PC-9 (cell line): ENCODE measurements around the gene ZNF605.

ENCODE experiments used
- CTCF ChIP-seq: fragments of 200-600 bp; sonication (generic); conservative IDR thresholded peaks from 2 replicates; pipeline ENCODE4 v1.6.1; 2017; ENCODE audit warnings: mixed run types, antibody characterized with exemption, mild to moderate bottlenecking, moderate library complexity
- EZH2 ChIP-seq: fragments of 200-600 bp; sonication (generic); IDR thresholded peaks from 2 replicates; pipeline ENCODE4 v1.8.0; 2017; ENCODE audit warnings: antibody characterized with exemption, low read depth

- TF ChIP-seq CTCF (no peak), EZH2 (no peak)
Observed at GRCh38 chr12:132986885-132987225, 30.7 kb upstream of the ZNF605 start.
